Mesothelial cell of epicardium (in vitro differentiated cells): ENCODE data around the gene EFHC1. TPM values are rescaled to one million over a fixed set of nuclear protein-coding genes. Genes with fewer than 3 reads are reported as not detected.

Experiments
- DNase-seq, 2 experiments: peaks; one replicate each; pipeline ENCODE4 v3.0.0; 2021; ENCODE audit warnings: low spot score in 2 of 2; ENCODE audit not compliant: unreplicated experiment in 2 of 2
- H3K27ac Mint-ChIP-seq: 2 replicates; pipeline ENCODE4 v1.8.0; 2021; ENCODE audit warnings: mixed read lengths
- H3K27me3 Mint-ChIP-seq: 2 replicates; pipeline ENCODE4 v1.8.0; 2021; ENCODE audit warnings: low read depth, mixed read lengths
- H3K36me3 Mint-ChIP-seq: 2 replicates; pipeline ENCODE4 v1.8.0; 2021; ENCODE audit warnings: mixed read lengths
- H3K4me1 Mint-ChIP-seq: 2 replicates; pipeline ENCODE4 v1.8.0; 2021; ENCODE audit warnings: mixed read lengths
- H3K4me3 Mint-ChIP-seq: 2 replicates; pipeline ENCODE4 v1.8.0; 2021; ENCODE audit warnings: mild to moderate bottlenecking, moderate library complexity, mixed read lengths
- H3K9me3 Mint-ChIP-seq: 2 replicates; pipeline ENCODE4 v1.8.0; 2021; ENCODE audit warnings: mixed read lengths
- CTCF ChIP-seq: fragments of 200-600 bp; sonication (generic); IDR thresholded peaks from one replicate; pipeline ENCODE4 v1.5.0; 2021; ENCODE audit warnings: antibody characterized with exemption; ENCODE audit not compliant: unreplicated experiment
- total RNA-seq: library from RNA; stranded (reverse); gene quantifications from 3 replicates; pipeline ENCODE4 v1.2.1, GENCODE V29; 2021

Gene EFHC1
- total RNA-seq, 1 donor from 2014 or later, result 34.4 TPM

- Mint-ChIP-seq H3K27ac (no peak overlapping the region), H3K4me3 (no peak overlapping the region), H3K27me3 (no peaks in the 10 kb centered on the region), H3K4me1 (peaks cover 52% of the 10 kb centered on the region), H3K36me3 (no peaks in the 10 kb centered on the region), H3K9me3 (no peaks in the 10 kb centered on the region)
- DNase-seq, result no peak
- no peak for TF ChIP-seq CTCF
Observed at GRCh38 chr6:52548999-52549398, 128.9 kb downstream of the EFHC1 start.

DNA sequence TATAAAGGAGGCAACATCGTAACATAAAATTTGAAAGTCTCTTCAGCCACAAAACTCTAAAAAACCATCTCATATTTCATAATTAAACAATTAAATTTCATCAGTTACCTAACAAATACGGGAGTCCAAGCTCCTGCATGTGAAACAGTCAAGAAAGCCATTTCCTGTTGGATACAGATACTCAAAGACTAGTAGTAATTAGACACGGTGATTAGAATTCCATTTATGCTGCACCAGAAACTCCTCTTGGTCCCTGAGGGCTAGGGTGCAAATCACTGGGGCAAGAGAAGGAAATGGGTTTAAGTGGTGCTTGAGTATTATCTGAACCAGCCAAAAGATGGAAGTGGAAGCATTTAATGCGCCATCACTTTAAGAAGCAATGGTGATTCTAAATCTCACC is 129.3 kb downstream of the EFHC1 start:
- H3K36me3 Mint-ChIP-seq, result no peaks in the 10 kb centered on the region
- no peaks in the 10 kb centered on the region for H3K27me3 Mint-ChIP-seq
- no peak overlapping the region for H3K4me3 Mint-ChIP-seq
- peaks cover 48% of the 10 kb centered on the region for H3K4me1 Mint-ChIP-seq
- no peak for DNase-seq
- TF ChIP-seq CTCF, result no peak
- H3K9me3 Mint-ChIP-seq, result no peaks in the 10 kb centered on the region
- H3K27ac Mint-ChIP-seq, result no peak overlapping the region

DNA sequence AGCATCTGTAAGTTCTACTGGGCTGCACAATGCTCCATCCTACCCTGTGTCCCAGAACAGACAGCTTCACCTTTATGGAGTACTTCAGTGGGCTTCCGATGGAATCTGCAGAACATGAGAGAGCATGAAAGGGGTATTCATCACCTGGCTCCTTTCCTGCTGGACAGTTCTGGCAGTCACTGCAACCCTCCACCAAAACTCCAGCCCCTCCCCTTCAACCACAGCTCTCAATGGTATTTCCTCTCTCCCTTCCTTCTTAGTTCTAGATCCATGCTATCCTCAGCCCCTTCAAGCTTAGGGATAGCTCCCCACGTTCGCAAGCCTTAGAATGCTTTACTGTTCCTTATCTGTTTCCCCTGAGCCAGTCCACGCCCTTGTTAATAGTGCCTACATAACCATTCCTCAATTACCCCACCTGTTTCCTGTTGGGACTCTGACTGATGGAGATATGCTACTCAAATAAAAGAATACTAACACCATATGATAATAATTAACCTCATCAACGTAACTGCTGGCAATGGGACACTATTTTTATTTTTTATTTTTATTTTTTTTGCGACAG is 130.0 kb downstream of the EFHC1 start:
- peaks cover 46% of the 10 kb centered on the region for H3K4me1 Mint-ChIP-seq
- H3K27me3 Mint-ChIP-seq, result no peaks in the 10 kb centered on the region
- no peak for TF ChIP-seq CTCF
- H3K9me3 Mint-ChIP-seq, result no peaks in the 10 kb centered on the region
- no peaks in the 10 kb centered on the region for H3K36me3 Mint-ChIP-seq
- no peak overlapping the region for H3K27ac Mint-ChIP-seq
- DNase-seq, result no peak
- H3K4me3 Mint-ChIP-seq, result no peak overlapping the region

DNA sequence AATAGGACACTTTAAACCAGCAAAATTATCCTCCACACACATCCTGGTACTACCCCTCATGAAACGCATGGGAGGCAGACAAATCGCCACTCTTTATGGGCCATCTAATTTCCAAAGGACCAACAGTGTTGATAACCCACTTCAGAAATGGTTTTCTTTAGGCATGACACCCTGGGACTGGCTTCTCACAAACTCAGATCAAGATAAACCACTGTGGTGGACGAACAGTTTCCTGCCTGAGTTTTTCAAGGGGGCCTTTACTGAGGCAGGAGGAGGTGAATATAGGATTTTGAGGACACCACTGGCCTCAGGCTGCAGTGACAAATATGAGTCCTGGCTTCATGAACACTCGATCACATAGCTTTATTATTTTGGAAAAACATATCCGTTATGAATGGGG is 130.7 kb downstream of the EFHC1 start:
- peak overlapping the region; percentile 78 for H3K27ac Mint-ChIP-seq
- H3K4me3 Mint-ChIP-seq, result no peak overlapping the region
- H3K36me3 Mint-ChIP-seq, result no peaks in the 10 kb centered on the region
- no peaks in the 10 kb centered on the region for H3K27me3 Mint-ChIP-seq
- no peak for DNase-seq
- peaks cover 50% of the 10 kb centered on the region for H3K4me1 Mint-ChIP-seq
- no peaks in the 10 kb centered on the region for H3K9me3 Mint-ChIP-seq
- no peak for TF ChIP-seq CTCF

DNA sequence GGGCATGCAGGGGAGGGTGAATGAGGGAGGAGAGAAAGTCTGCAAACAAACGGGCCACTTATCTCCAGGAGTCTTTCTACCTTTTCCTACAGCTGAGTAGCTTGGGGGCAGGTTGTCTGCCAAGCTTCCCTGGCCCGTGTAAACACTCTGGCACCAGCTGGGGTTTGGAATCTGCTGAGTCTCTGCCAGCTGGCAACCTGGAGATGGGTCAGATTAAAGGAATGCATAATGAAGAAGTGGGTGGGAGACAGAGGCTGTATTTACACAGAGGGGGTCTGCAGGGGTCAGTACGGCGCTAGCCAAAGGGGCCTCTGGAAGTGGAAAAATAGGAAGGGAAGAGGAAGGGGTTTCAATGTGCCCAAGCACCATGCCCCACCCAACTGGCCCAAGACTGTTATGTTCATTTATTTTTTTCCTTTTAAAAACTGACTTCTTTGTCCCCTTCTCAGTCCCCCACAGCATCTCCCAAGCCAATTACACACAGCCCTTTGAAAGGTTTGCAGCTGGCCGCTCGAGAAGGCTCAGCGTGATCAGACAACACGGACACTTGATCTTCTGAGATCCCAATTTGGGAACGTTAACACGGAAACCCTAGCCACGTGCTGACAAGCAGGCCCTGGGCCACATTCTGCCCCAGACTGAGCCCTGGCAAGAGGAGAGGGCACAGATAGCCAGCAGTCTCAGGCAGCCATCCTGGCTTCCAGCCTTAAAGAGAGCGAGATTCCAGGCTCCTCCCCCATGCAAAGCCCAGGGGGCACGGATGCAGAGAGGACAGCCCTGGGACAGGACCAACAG is 131.5 kb downstream of the EFHC1 start:
- Mint-ChIP-seq H3K4me3 (peak overlapping the region; percentile 30), H3K4me1 (peaks cover 52% of the 10 kb centered on the region)
- DNase-seq, result no peak

More for the DNA sequence above, 131.5 kb downstream of the EFHC1 start:
- Mint-ChIP-seq H3K9me3 (no peaks in the 10 kb centered on the region), H3K36me3 (no peaks in the 10 kb centered on the region), H3K27ac (peak overlapping the region; percentile 78), H3K27me3 (no peaks in the 10 kb centered on the region)
- TF ChIP-seq CTCF, result no peak
